ENCODE measurements around the gene GCG. TPM values are rescaled to one million over a fixed set of nuclear protein-coding genes. Genes with fewer than 3 reads are reported as not detected.

The GCG gene
- total and polyA plus RNA-seq, 2 of the 8 experiments (the other 6 are each of a cell fraction or from before 2014, with no cell fraction given): not detected

- TF ChIP-seq PHF8 (conservative IDR thresholded peaks at IDR 0.05; ENCODE audit: low read depth, low read length) (no peak), RXRA (IDR thresholded peaks at IDR 0.05; ENCODE audit: insufficient read depth, low read depth, low read length) (no peak), TBP (IDR thresholded peaks at IDR 0.05; ENCODE audit: low read depth, low read length) (no peak), MAX (IDR thresholded peaks at IDR 0.05) (no peak), CBX8 (IDR thresholded peaks at IDR 0.05; ENCODE audit: borderline replicate concordance, low read depth, low read length) (no peak), SP4 (IDR thresholded peaks at IDR 0.05; ENCODE audit: low read length) (no peak), MAFK (IDR thresholded peaks at IDR 0.05; ENCODE audit: low read depth, low read length) (no peak), YY1 (IDR thresholded peaks at IDR 0.05; ENCODE audit: low read depth, low read length) (no peak), GABPA (IDR thresholded peaks at IDR 0.05; ENCODE audit: borderline replicate concordance, insufficient read depth, low read length) (no peak), SRF (IDR thresholded peaks at IDR 0.05; ENCODE audit: low read depth, low read length) (no peak), BACH1 (IDR thresholded peaks at IDR 0.05; ENCODE audit: low read length) (no peak), RBBP5 (IDR thresholded peaks at IDR 0.05; ENCODE audit: borderline replicate concordance, low read depth, low read length) (no peak), ZNF274 (IDR thresholded peaks at IDR 0.05; ENCODE audit: borderline replicate concordance, extremely low read depth, low read length) (no peak)
- H2BK5ac ChIP-seq (ENCODE audit: low read depth, low read length): no peak overlapping the region
- H3K79me1 ChIP-seq (ENCODE audit: low read depth, low read length): no peaks in the 10 kb centered on the region
- no peak overlapping the region for H3K18ac ChIP-seq (ENCODE audit: extremely low read depth, low read length)
- no peak overlapping the region for H4K8ac ChIP-seq (ENCODE audit: extremely low read depth, insufficient read depth, low read length)
- no peaks in the 10 kb centered on the region for H3K9me3 ChIP-seq (ENCODE audit: insufficient read depth in 2 of 2, low read depth in 1 of 2, low read length in 1 of 2)
- no peak overlapping the region for H2BK15ac ChIP-seq (ENCODE audit: low read length)
- DNase-seq (ENCODE audit: low read depth in 1 of 2, low spot score in 2 of 2): no peak
- no peak for FAIRE-seq
- no peaks in the 10 kb centered on the region for H4K20me1 ChIP-seq (replicated peaks in 1 of 2; ENCODE audit: control insufficient read depth in 1 of 2, insufficient read depth in 2 of 2, low read length in 2 of 2)
- H4K5ac ChIP-seq (ENCODE audit: insufficient read length, low read depth, low read length): no peak overlapping the region
- H3K23me2 ChIP-seq (ENCODE audit: low read depth, low read length): no peaks in the 10 kb centered on the region
- CTCF ChIA-PET (ENCODE audit: partially characterized antibody): no interaction called here
- no peaks in the 10 kb centered on the region for H3K79me2 ChIP-seq (ENCODE audit: control insufficient read depth in 1 of 2, insufficient read depth in 2 of 2, low read length in 2 of 2)
- 92% methylated on average over 1 of the region's 1 CpG; no CpG with 5 or more reads in 1 of the 2 experiments for WGBS, 2 experiments (ENCODE audit: extremely low coverage in 1 of 2, insufficient coverage in 1 of 2, insufficient read length in 1 of 2, insufficient replicate concordance in 2 of 2, low coverage in 1 of 2, low lambda C conversion rate in 2 of 2, missing lambda C conversion rate in 1 of 2)
- H3K9ac ChIP-seq (replicated peaks in 1 of 4; ENCODE audit: extremely low read depth in 1 of 4, low read depth in 3 of 4, low read length in 3 of 4): no peak overlapping the region
- H2AFZ ChIP-seq (ENCODE audit: low read length): no peak overlapping the region
- H3K4me1 ChIP-seq (replicated peaks in 1 of 4; ENCODE audit: control insufficient read depth in 3 of 4, insufficient read depth in 4 of 4, low read length in 3 of 4): no peaks in the 10 kb centered on the region
- no peaks in the 10 kb centered on the region for H3K36me3 ChIP-seq (ENCODE audit: control insufficient read depth in 2 of 4, insufficient read depth in 4 of 4, low read length in 3 of 4)
- no peak overlapping the region for H3K4me3 ChIP-seq (ENCODE audit: extremely low read depth in 1 of 4, insufficient read depth in 2 of 4, low read depth in 3 of 4, low read length in 4 of 4)
- H3K56ac ChIP-seq (replicated peaks; ENCODE audit: insufficient read length, low read depth, low read length): no peak overlapping the region
- H2BK20ac ChIP-seq (ENCODE audit: low read length): no peak overlapping the region
- no peak overlapping the region for H3K14ac ChIP-seq (ENCODE audit: insufficient read length)
- H3K4ac ChIP-seq (replicated peaks; ENCODE audit: insufficient read length, low read depth, low read length): no peak overlapping the region
- H3K4me2 ChIP-seq (ENCODE audit: insufficient read depth in 1 of 2, low read depth in 2 of 2, low read length in 2 of 2): no peak overlapping the region
- H2AK5ac ChIP-seq (ENCODE audit: low read depth, low read length): no peak overlapping the region
- H3K23ac ChIP-seq (ENCODE audit: insufficient read length): no peak overlapping the region
- H2BK12ac ChIP-seq (ENCODE audit: low read depth, low read length): no peak overlapping the region
- no peaks in the 10 kb centered on the region for H3K27me3 ChIP-seq (replicated peaks in 1 of 4; ENCODE audit: control insufficient read depth in 3 of 4, extremely low read depth in 1 of 4, insufficient read depth in 3 of 4, low read length in 3 of 4)
- no peak overlapping the region for H3K27ac ChIP-seq (ENCODE audit: low read depth, low read length)
- no peak overlapping the region for H4K91ac ChIP-seq (replicated peaks; ENCODE audit: insufficient read length, low read length)
- POLR2A ChIA-PET (ENCODE audit: partially characterized antibody): no interaction called here
- no peak overlapping the region for H2BK120ac ChIP-seq (replicated peaks; ENCODE audit: low read depth, low read length)
Measured at GRCh38 chr2:162200636-162201035, 48.6 kb upstream of the GCG start.

All from H1 (cell line).